ENCODE data around the gene MAGEB17.

MAGEB17 gene

DNA sequence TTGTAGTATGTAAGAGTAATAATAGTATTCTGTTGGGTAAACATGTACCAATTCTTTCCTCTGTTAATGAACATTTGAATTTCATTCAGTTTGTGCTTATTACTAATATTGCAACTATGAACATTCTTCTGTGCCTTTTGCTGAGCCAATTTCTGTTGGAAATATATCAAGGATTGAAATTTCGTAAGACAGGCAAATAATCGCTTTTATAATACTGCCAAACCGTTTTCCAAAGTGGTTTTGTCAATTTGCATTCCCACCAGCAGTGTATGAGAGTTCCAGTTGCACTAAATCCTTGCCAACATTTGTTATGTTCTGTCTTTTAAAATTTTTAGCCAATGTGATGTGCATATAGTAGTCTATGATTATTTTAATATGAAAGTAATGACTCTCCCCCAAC, 38.6 kb downstream of the MAGEB17 start:
- H3K4me3 ChIP-seq: no peak overlapping the region
- TF ChIP-seq, protein P1, sequence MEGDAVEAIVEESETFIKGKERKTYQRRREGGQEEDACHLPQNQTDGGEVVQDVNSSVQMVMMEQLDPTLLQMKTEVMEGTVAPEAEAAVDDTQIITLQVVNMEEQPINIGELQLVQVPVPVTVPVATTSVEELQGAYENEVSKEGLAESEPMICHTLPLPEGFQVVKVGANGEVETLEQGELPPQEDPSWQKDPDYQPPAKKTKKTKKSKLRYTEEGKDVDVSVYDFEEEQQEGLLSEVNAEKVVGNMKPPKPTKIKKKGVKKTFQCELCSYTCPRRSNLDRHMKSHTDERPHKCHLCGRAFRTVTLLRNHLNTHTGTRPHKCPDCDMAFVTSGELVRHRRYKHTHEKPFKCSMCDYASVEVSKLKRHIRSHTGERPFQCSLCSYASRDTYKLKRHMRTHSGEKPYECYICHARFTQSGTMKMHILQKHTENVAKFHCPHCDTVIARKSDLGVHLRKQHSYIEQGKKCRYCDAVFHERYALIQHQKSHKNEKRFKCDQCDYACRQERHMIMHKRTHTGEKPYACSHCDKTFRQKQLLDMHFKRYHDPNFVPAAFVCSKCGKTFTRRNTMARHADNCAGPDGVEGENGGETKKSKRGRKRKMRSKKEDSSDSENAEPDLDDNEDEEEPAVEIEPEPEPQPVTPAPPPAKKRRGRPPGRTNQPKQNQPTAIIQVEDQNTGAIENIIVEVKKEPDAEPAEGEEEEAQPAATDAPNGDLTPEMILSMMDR (IDR thresholded peaks at IDR 0.05): no peak
- H3K27ac ChIP-seq: no peak overlapping the region
- no peak for DNase-seq (ENCODE audit: low spot score)

DNA sequence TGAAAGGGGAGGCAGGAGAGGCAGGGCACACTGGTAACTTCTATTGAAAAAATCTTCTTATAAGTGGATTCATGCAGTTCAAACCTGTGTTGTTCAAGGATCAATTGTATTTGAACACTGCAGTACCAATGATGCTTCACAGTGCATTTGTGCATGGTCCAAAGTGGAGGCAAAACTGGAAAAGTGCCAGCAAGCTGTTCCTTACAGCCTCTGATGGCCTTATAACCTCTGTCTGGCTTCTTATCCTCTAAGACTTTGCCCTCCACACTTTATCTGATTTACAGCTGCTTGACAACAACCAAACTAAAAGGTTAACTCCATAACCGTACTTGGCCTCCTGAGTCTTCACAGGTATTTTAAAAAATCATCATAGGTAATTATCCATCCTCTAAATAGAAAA, 40.4 kb downstream of the MAGEB17 start:
- TF ChIP-seq, protein P1 (IDR thresholded peaks at IDR 0.05): no peak

DNA sequence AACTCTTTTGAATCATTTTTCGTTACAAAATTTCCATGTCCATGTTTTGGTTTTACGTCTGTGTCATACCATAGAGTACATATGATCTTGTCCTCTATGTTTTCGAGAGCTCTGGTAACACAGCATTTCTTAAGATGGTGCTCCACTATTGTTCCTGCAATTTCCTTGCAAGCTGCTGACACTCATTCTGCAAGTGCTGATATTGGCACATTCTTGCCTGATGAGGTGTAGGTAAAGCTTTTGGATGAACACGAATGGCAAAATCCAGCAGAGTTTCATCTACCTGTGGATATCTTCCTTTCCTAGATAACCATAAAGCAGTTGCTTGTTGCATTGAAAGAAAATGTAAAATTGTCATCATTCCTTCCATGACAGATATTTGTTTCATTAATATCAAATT, 41.3 kb downstream of the MAGEB17 start:
- no peak for DNase-seq (ENCODE audit: low spot score)
- TF ChIP-seq, protein P1 (IDR thresholded peaks at IDR 0.05): no peak
- H3K4me3 ChIP-seq: no peak overlapping the region
- H3K27ac ChIP-seq: no peak overlapping the region

More for the DNA sequence above, 40.4 kb downstream of the MAGEB17 start:
- no peak overlapping the region for H3K4me3 ChIP-seq
- no peak overlapping the region for H3K27ac ChIP-seq
- DNase-seq (ENCODE audit: low spot score): no peak

DNA sequence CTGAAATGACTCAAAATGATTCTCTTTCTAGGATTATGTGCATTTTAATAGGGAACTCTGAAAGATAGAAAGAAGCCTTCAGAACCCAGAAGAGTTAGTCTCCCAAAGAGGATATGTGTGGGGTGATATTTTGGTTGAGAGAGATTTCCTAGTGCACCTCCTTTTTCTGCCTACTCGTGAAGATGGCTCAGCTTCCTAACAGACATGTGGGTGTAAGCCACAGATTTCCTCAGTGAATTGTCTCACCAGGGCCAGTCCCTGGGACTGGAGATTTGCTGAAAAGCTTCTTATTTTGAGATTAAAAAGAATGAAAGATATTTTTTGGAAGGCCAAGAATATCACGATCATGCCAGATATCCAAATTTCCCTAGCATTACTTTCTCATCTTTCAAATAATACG, 42.8 kb downstream of the MAGEB17 start:
- DNase-seq (ENCODE audit: low spot score): no peak
- TF ChIP-seq, protein P1 (IDR thresholded peaks at IDR 0.05): no peak
- Histone ChIP-seq H3K4me3 (no peak overlapping the region), H3K27ac (no peak overlapping the region)

DNA sequence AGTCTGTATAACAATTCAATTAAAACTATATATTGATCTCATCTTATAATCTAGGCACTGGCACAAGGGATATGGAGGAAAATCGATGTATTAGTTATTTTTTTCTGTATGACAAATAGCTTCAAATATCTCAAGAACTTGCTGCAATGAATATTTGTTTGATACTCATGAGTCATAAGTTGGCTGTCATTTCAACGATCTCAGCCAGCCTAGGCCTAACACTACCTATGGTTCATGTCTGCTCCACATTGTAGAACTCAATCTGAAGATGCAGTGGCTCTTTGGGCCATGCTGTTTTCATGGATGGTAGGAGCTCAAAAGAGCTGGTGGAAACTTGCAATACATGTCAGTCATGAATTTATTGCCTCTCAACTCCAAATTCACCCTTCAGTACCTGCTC, 44.7 kb downstream of the MAGEB17 start:
- Histone ChIP-seq H3K4me3 (no peak overlapping the region), H3K27ac (no peak overlapping the region)
- TF ChIP-seq, protein P1 (IDR thresholded peaks at IDR 0.05): no peak
- no peak for DNase-seq (ENCODE audit: low spot score)

DNA sequence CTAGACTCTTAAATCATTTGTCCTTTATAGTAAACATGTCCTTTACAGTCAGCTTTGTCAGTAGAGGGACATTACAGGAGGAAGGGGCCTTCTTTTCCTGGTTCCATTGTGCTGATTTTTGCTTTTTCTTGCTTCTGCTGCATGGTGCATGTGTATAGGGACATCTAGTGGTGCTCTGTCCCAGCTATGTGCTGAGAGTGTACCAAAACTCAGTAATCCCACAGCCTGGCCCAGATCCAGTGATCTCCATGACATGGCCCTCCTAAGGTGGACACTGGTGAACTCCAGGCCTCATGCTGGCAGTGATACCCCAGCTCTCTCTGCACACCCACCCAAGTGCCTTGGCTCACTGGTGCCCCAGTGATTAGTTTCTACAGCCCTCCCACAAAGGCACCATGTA, 45.2 kb downstream of the MAGEB17 start:
- H3K27ac ChIP-seq: no peak overlapping the region
- TF ChIP-seq, protein P1 (IDR thresholded peaks at IDR 0.05): no peak
- no peak overlapping the region for H3K4me3 ChIP-seq
- no peak for DNase-seq (ENCODE audit: low spot score)

DNA sequence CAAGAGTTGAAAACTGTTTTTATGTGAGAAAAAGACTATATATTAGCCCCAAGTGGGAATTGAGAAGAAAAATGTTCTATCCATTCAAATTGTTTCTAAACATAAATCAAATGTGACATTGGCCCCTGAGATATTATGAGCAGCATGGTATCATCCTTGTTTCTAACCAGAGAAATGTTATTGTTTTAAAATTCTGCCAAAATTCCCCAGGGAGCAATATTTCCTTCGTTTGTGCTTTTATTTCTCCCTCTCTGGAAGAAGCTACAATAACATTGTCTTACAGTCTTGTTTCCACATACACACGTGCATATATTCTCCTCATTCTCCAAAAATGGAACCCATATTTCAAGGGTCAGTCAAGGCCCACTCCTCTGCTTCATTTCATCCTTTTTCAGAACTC, 46.7 kb downstream of the MAGEB17 start:
- no peak overlapping the region for H3K27ac ChIP-seq
- TF ChIP-seq, protein P1 (IDR thresholded peaks at IDR 0.05): no peak
- DNase-seq (ENCODE audit: low spot score): no peak
- H3K4me3 ChIP-seq: no peak overlapping the region
